ELR (cell line): Measurements from ENCODE around the gene TARS1.
"Not testable (repeated sequence)": the region's sequence is repeated elsewhere in the genome, so short reads cannot be mapped to it uniquely, and the experiment has no call there.

Experiments
- DNase-seq: peaks from one replicate; pipeline ENCODE4 v3.0.0-alpha.2; 2015; ENCODE audit warnings: low read depth

Gene TARS1

GRCh38 chr5:33488558-33489355, 48.0 kb downstream of the TARS1 start:
- no peak for DNase-seq

GRCh38 chr5:33489481-33490067, 48.8 kb downstream of the TARS1 start:
- no peak for DNase-seq

- no peak for DNase-seq
Observed at GRCh38 chr5:33490071-33490665, 49.4 kb downstream of the TARS1 start.

DNA sequence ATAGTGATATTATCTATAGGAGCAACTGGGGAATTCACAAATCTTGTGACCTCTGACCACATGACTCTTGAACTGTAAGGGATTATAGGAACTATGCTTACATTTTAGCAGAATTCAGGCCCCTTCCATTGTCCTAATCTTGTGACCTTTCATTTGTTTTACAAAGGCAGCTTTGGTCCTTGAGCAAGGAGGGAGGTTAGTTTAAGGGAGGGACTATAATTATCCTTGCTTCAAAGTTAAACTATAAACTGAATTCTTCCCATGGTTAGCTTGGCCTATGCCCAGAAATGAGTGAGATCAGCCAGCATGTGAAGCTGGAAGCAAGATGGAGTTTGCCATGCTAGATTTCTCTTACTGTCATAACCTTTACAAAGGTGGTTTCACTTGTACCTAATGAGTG, 51.2 kb downstream of the TARS1 start:
- no peak for DNase-seq

DNA sequence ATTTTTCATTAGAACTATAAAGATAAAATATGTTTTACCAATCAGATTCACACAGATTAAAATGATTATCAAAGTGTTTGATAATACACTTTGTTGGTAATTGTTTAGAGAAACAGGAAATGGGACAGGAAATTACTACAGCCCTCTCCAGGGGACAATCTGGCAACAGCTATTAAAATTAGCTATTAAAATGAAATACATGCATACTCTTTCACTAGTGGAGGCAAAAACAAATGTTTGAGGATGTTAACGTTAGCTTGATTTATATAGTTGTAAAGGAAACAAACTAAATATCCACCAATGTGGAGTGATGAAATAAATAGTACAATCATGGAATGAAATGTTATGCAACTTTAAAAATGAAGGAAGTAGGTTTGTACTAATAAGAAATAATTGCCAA, 53.7 kb downstream of the TARS1 start:
- DNase-seq = no peak

- no peak for DNase-seq
Observed at GRCh38 chr5:33501260-33501659, 60.5 kb downstream of the TARS1 start.

- DNase-seq = no peak
Observed at GRCh38 chr5:33501899-33502298, 61.1 kb downstream of the TARS1 start.

GRCh38 chr5:33504570-33504969, 63.8 kb downstream of the TARS1 start:
- DNase-seq = no peak

GRCh38 chr5:33507426-33507825, 66.7 kb downstream of the TARS1 start:
- peak; percentile 72 for DNase-seq

- DNase-seq = no peak
Observed at GRCh38 chr5:33509036-33509435, 68.3 kb downstream of the TARS1 start.

- DNase-seq = no peak
Observed at GRCh38 chr5:33513462-33514185, 72.9 kb downstream of the TARS1 start.

- DNase-seq = not testable (repeated sequence)
Observed at GRCh38 chr5:33515366-33515765, 74.6 kb downstream of the TARS1 start.

GRCh38 chr5:33516421-33516820, 75.7 kb downstream of the TARS1 start:
- no peak for DNase-seq
